Activated T-helper 1 cell treated with anti-CD3 and anti-CD28 coated beads, Interleukin-12 subunit alpha, Interleukin-12 subunit beta, Interleukin-2, Interleukin-4 antibody, amounts not matched to agents 30 ng/mL and 10 ng/mL and 1 ng/mL, durations not matched to agents 14 hours and 24 hours and 36 hours (primary cell): ENCODE measurements around the gene RABL2A. TPM values are rescaled to one million over a fixed set of nuclear protein-coding genes. Genes with fewer than 3 reads are reported as not detected.
"Not testable (repeated sequence)": the region's sequence is repeated elsewhere in the genome, so short reads cannot be mapped to it uniquely, and the experiment has no call there.

Source experiments
- DNase-seq: peaks from one replicate; pipeline ENCODE4 v3.0.0; 2021; ENCODE audit warnings: low spot score
- H3K27ac Mint-ChIP-seq: one replicate; pipeline ENCODE4 v1.8.0; 2021; ENCODE audit warnings: mild to moderate bottlenecking, mixed read lengths
- H3K27me3 Mint-ChIP-seq: one replicate; pipeline ENCODE4 v1.8.0; 2022; ENCODE audit warnings: mild to moderate bottlenecking, moderate library complexity, mixed read lengths; ENCODE audit not compliant: insufficient read depth
- H3K36me3 Mint-ChIP-seq: one replicate; pipeline ENCODE4 v1.8.0; 2021; ENCODE audit warnings: low read depth, mixed read lengths
- H3K4me1 Mint-ChIP-seq: one replicate; pipeline ENCODE4 v1.8.0; 2021; ENCODE audit warnings: low read depth, mixed read lengths
- H3K4me3 Mint-ChIP-seq: one replicate; pipeline ENCODE4 v1.8.0; 2021; ENCODE audit warnings: mild to moderate bottlenecking, moderate library complexity, mixed read lengths
- H3K9me3 Mint-ChIP-seq: one replicate; pipeline ENCODE4 v1.8.0; 2021; ENCODE audit warnings: mixed read lengths
- intact Hi-C: fragments of 100-400 bp; cut with micrococcal nuclease; formaldehyde crosslinking; loops from one replicate; pipeline ENCODE4 v1.15.1; 2024
- total RNA-seq: library from RNA; stranded (reverse); gene quantifications from 2 replicates; pipeline ENCODE4 v1.2.3, GENCODE V29; 2022

RABL2A gene
- total RNA-seq, 1 donor from 2014 or later = 24.6 TPM

- H3K27ac Mint-ChIP-seq = no peak overlapping the region
- no peaks in the 10 kb centered on the region for H3K36me3 Mint-ChIP-seq
- intact Hi-C loops = no loop called here
- no peak for DNase-seq
- no peak overlapping the region for H3K4me3 Mint-ChIP-seq
- H3K4me1 Mint-ChIP-seq = no peaks in the 10 kb centered on the region
- H3K27me3 Mint-ChIP-seq = peaks cover 10% of the 10 kb centered on the region
- no peaks in the 10 kb centered on the region for H3K9me3 Mint-ChIP-seq
Observed at GRCh38 chr2:113676623-113677266, 49.7 kb downstream of the RABL2A start.

- no peak overlapping the region for H3K4me3 Mint-ChIP-seq
Observed at GRCh38 chr2:113677330-113677729, 50.3 kb downstream of the RABL2A start.

GRCh38 chr2:113679457-113679856 is 52.4 kb downstream of the RABL2A start:
- Mint-ChIP-seq H3K4me1 (no peaks in the 10 kb centered on the region), H3K27ac (no peak overlapping the region), H3K9me3 (peaks cover 5% of the 10 kb centered on the region), H3K27me3 (peaks cover 16% of the 10 kb centered on the region), H3K4me3 (no peak overlapping the region), H3K36me3 (no peaks in the 10 kb centered on the region)
- no peak for DNase-seq
- intact Hi-C loops = no loop called here

More at GRCh38 chr2:113677330-113677729, 50.3 kb downstream of the RABL2A start:
- Mint-ChIP-seq H3K27ac (no peak overlapping the region), H3K9me3 (no peaks in the 10 kb centered on the region), H3K36me3 (no peaks in the 10 kb centered on the region), H3K27me3 (peaks cover 10% of the 10 kb centered on the region), H3K4me1 (no peaks in the 10 kb centered on the region)
- intact Hi-C loops = no loop called here
- DNase-seq = no peak

- Mint-ChIP-seq H3K4me3 (no peak overlapping the region), H3K27me3 (peaks cover 17% of the 10 kb centered on the region), H3K9me3 (peaks cover 5% of the 10 kb centered on the region), H3K4me1 (peaks cover under 1% of the 10 kb centered on the region), H3K36me3 (no peaks in the 10 kb centered on the region), H3K27ac (no peak overlapping the region)
- DNase-seq = no peak
- intact Hi-C loops = no loop called here
Observed at GRCh38 chr2:113685471-113685870, 58.4 kb downstream of the RABL2A start.

- DNase-seq = no peak
- intact Hi-C loops = no loop called here
- H3K36me3 Mint-ChIP-seq = no peaks in the 10 kb centered on the region
- peaks cover 6% of the 10 kb centered on the region for H3K4me1 Mint-ChIP-seq
- no peak overlapping the region for H3K4me3 Mint-ChIP-seq
- H3K27ac Mint-ChIP-seq = no peak overlapping the region
- H3K27me3 Mint-ChIP-seq = peaks cover 14% of the 10 kb centered on the region
- peaks cover 5% of the 10 kb centered on the region for H3K9me3 Mint-ChIP-seq
Observed at GRCh38 chr2:113686537-113686936, 59.5 kb downstream of the RABL2A start.

- H3K4me1 Mint-ChIP-seq = peaks cover 33% of the 10 kb centered on the region
- intact Hi-C loops, H3K36me3 Mint-ChIP-seq: not testable (repeated sequence)
Observed at GRCh38 chr2:113690871-113691270, 63.8 kb downstream of the RABL2A start.

More at GRCh38 chr2:113690871-113691270, 63.8 kb downstream of the RABL2A start:
- not testable (repeated sequence) for H3K27me3 Mint-ChIP-seq, H3K27ac Mint-ChIP-seq, DNase-seq, H3K4me3 Mint-ChIP-seq, H3K9me3 Mint-ChIP-seq

Other genes starting within 250 kb of the RABL2A start
- gene ZNG1B, start 189.6 kb upstream of the RABL2A start, total RNA-seq = 35.5 and 36.4 TPM in 2 replicates
- 0.32 and 0.39 TPM in 2 replicates for gene FOXD4L1, start 128.6 kb upstream of the RABL2A start, total RNA-seq
- gene SLC35F5, start 129.4 kb downstream of the RABL2A start, total RNA-seq = 29.0 and 30.4 TPM in 2 replicates